ENCODE results near the gene WBP2. TPM values are rescaled to one million over a fixed set of nuclear protein-coding genes. Genes with fewer than 3 reads are reported as not detected.
"Not testable (repeated sequence)": the region's sequence is repeated elsewhere in the genome, so short reads cannot be mapped to it uniquely, and the experiment has no call there.

The WBP2 gene
- total RNA-seq, 4 donors from 2014 or later, result 64.9 to 99.4 (median 76.9) TPM

GRCh38 chr17:75873587-75874322, 18.6 kb upstream of the WBP2 start:
- Histone ChIP-seq H3K4me3 (no peak overlapping the region), H3K9me3 (no peaks in the 10 kb centered on the region), H3K4me1 (peaks cover 94% of the 10 kb centered on the region), H3K36me3 (peaks cover 19% of the 10 kb centered on the region), H3K27ac (peak overlapping the region; percentile 90), H3K27me3 (no peaks in the 10 kb centered on the region)
- TF ChIP-seq EP300 (IDR thresholded peaks at IDR 0.05) (no peak), CTCF (IDR thresholded peaks at IDR 0.05) (no peak)
- DNase-seq (ENCODE audit: low spot score in 2 of 2), result no peak
- 63% methylated on average over 9 of the region's 11 CpGs for WGBS

- peak overlapping the region; percentile 90 for H3K27ac ChIP-seq
- TF ChIP-seq EP300 (IDR thresholded peaks at IDR 0.05) (no peak), CTCF (IDR thresholded peaks at IDR 0.05) (no peak), POLR2A (IDR thresholded peaks at IDR 0.05) (no peak), POLR2AphosphoS5 (IDR thresholded peaks at IDR 0.05) (peak in 2 of 3 donors; percentile 18 to 38)
- H3K4me1 ChIP-seq, result peaks cover 89% of the 10 kb centered on the region
- peaks cover 19% of the 10 kb centered on the region for H3K36me3 ChIP-seq
- no peaks in the 10 kb centered on the region for H3K27me3 ChIP-seq
- H3K9me3 ChIP-seq, result no peaks in the 10 kb centered on the region
- WGBS, result 22% methylated on average over 10 of the region's 13 CpGs
- no peak overlapping the region for H3K4me3 ChIP-seq
- DNase-seq (ENCODE audit: low spot score in 2 of 2), result peak; percentile 93 to 95
These were observed 17.6 kb upstream of the WBP2 start for GRCh38 chr17:75872434-75873351.

- WGBS, result 40% methylated on average over 10 of the region's 10 CpGs
These were observed 15.1 kb upstream of the WBP2 start for GRCh38 chr17:75870228-75870627.

GRCh38 chr17:75869282-75870141, 14.4 kb upstream of the WBP2 start:
- 26% methylated on average over 17 of the region's 23 CpGs for WGBS
- TF ChIP-seq POLR2A (IDR thresholded peaks at IDR 0.05), result peak in 1 of 2 donors; percentile 16
- TF ChIP-seq POLR2AphosphoS5 (IDR thresholded peaks at IDR 0.05), result peak in 1 of 3 donors; percentile 53
- no peak for TF ChIP-seq EP300 (IDR thresholded peaks at IDR 0.05)
- peak in 1 of 2 donors; percentile 87 for DNase-seq (ENCODE audit: low spot score in 2 of 2)
- peaks cover 66% of the 10 kb centered on the region for H3K4me1 ChIP-seq
- peak overlapping the region; percentile 84 for H3K27ac ChIP-seq
- peaks cover 8% of the 10 kb centered on the region for H3K36me3 ChIP-seq
- H3K4me3 ChIP-seq, result peak overlapping the region; percentile 18
- no peaks in the 10 kb centered on the region for H3K27me3 ChIP-seq
- H3K9me3 ChIP-seq, result no peaks in the 10 kb centered on the region

More at GRCh38 chr17:75870228-75870627, 15.1 kb upstream of the WBP2 start:
- Histone ChIP-seq H3K4me3 (peak overlapping the region; percentile 18), H3K4me1 (peaks cover 66% of the 10 kb centered on the region), H3K27ac (peak overlapping the region; percentile 84), H3K36me3 (peaks cover 14% of the 10 kb centered on the region)
- DNase-seq (ENCODE audit: low spot score in 2 of 2); H3K27me3 ChIP-seq; H3K9me3 ChIP-seq: not testable (repeated sequence)

- H3K4me3 ChIP-seq, result peak overlapping the region; percentile 18
These were observed 13.7 kb upstream of the WBP2 start for GRCh38 chr17:75868730-75869281.

GRCh38 chr17:75865404-75866188, 10.5 kb upstream of the WBP2 start:
- peak overlapping the region; percentile 13 for H3K27ac ChIP-seq

More at GRCh38 chr17:75868730-75869281, 13.7 kb upstream of the WBP2 start:
- 73% methylated on average over 12 of the region's 12 CpGs for WGBS
- H3K4me1 ChIP-seq, result peaks cover 67% of the 10 kb centered on the region
- H3K9me3 ChIP-seq; H3K27me3 ChIP-seq; H3K36me3 ChIP-seq; DNase-seq (ENCODE audit: low spot score in 2 of 2): not testable (repeated sequence)
- H3K27ac ChIP-seq, result peak overlapping the region; percentile 84

GRCh38 chr17:75864887-75865286, 9.8 kb upstream of the WBP2 start:
- 56% methylated on average over 4 of the region's 4 CpGs for WGBS
- not testable (repeated sequence) for H3K27me3 ChIP-seq; DNase-seq (ENCODE audit: low spot score in 2 of 2); H3K9me3 ChIP-seq; H3K4me3 ChIP-seq; H3K36me3 ChIP-seq
- Histone ChIP-seq H3K27ac (peak overlapping the region; percentile 13), H3K4me1 (peaks cover 40% of the 10 kb centered on the region)

More at GRCh38 chr17:75865404-75866188, 10.5 kb upstream of the WBP2 start:
- H3K27me3 ChIP-seq; H3K36me3 ChIP-seq; DNase-seq (ENCODE audit: low spot score in 2 of 2); H3K9me3 ChIP-seq; H3K4me3 ChIP-seq: not testable (repeated sequence)
- peaks cover 47% of the 10 kb centered on the region for H3K4me1 ChIP-seq
- WGBS, result 79% methylated on average over 17 of the region's 17 CpGs

Measured in suprapubic skin (tissue), 4 donors.